Osteocyte (in vitro differentiated cells): ENCODE measurements around the gene TRMO. TPM values are rescaled to one million over a fixed set of nuclear protein-coding genes. Genes with fewer than 3 reads are reported as not detected.

Experiments
- DNase-seq: peaks from one replicate; pipeline ENCODE4 v3.0.0; 2021; ENCODE audit warnings: mixed read lengths; ENCODE audit not compliant: unreplicated experiment; ENCODE audit errors: extremely low spot score
- H3K27ac Mint-ChIP-seq: one replicate; pipeline ENCODE4 v1.8.0; 2021; ENCODE audit warnings: mild to moderate bottlenecking, mixed read lengths; ENCODE audit not compliant: unreplicated experiment
- H3K27me3 Mint-ChIP-seq: one replicate; pipeline ENCODE4 v1.8.0; 2021; ENCODE audit warnings: mixed read lengths; ENCODE audit not compliant: unreplicated experiment
- H3K36me3 Mint-ChIP-seq: one replicate; pipeline ENCODE4 v1.8.0; 2021; ENCODE audit warnings: mixed read lengths; ENCODE audit not compliant: unreplicated experiment
- H3K4me1 Mint-ChIP-seq: one replicate; pipeline ENCODE4 v1.8.0; 2021; ENCODE audit warnings: mixed read lengths; ENCODE audit not compliant: unreplicated experiment
- H3K4me3 Mint-ChIP-seq: one replicate; pipeline ENCODE4 v1.8.0; 2021; ENCODE audit warnings: mild to moderate bottlenecking, moderate library complexity, mixed read lengths; ENCODE audit not compliant: unreplicated experiment
- H3K9me3 Mint-ChIP-seq: one replicate; pipeline ENCODE4 v1.8.0; 2021; ENCODE audit warnings: mixed read lengths; ENCODE audit not compliant: unreplicated experiment
- CTCF ChIP-seq: fragments of 200-600 bp; sonication (generic); IDR thresholded peaks from 2 replicates; pipeline ENCODE4 v1.5.0; 2021; ENCODE audit warnings: antibody characterized with exemption, mild to moderate bottlenecking, moderate library complexity
- total RNA-seq: library from RNA; stranded (reverse); gene quantifications from 2 replicates; pipeline ENCODE4 v1.2.1, GENCODE V29; 2021

The TRMO gene
- total RNA-seq, 1 donor from 2014 or later, result 10.6 TPM

- no peaks in the 10 kb centered on the region for H3K4me1 Mint-ChIP-seq
- peaks cover 79% of the 10 kb centered on the region for H3K27me3 Mint-ChIP-seq
- H3K4me3 Mint-ChIP-seq, result no peak within 1 kb of the TSS
- TF ChIP-seq CTCF, result no peak
- no peak within 1 kb of the TSS for H3K27ac Mint-ChIP-seq
- no peaks in the 10 kb centered on the region for H3K9me3 Mint-ChIP-seq
- DNase-seq, result no peak
- no peaks in the 10 kb centered on the region for H3K36me3 Mint-ChIP-seq
These were observed 15.9 kb upstream of the TRMO start, which contains the start of gene HEMGN for GRCh38 chr9:97938081-97938644. Gene HEMGN (minus strand): TSS chr9:97938172. CDS start chr9:97938136, 36 bp downstream.

GRCh38 chr9:97936998-97937397 lies 14.7 kb upstream of the TRMO start:
- Mint-ChIP-seq H3K9me3 (no peaks in the 10 kb centered on the region), H3K4me1 (no peaks in the 10 kb centered on the region), H3K36me3 (no peaks in the 10 kb centered on the region), H3K27me3 (peaks cover 79% of the 10 kb centered on the region), H3K27ac (no peak overlapping the region), H3K4me3 (no peak overlapping the region)
- DNase-seq, result no peak
- no peak for TF ChIP-seq CTCF

- no peak for DNase-seq
- H3K27me3 Mint-ChIP-seq, result peaks cover 83% of the 10 kb centered on the region
These were observed 13.0 kb upstream of the TRMO start for GRCh38 chr9:97935276-97935675.

GRCh38 chr9:97934321-97935115 lies 12.2 kb upstream of the TRMO start:
- Mint-ChIP-seq H3K4me3 (no peak overlapping the region), H3K27me3 (peaks cover 83% of the 10 kb centered on the region), H3K36me3 (no peaks in the 10 kb centered on the region), H3K4me1 (no peaks in the 10 kb centered on the region), H3K27ac (no peak overlapping the region), H3K9me3 (no peaks in the 10 kb centered on the region)
- DNase-seq, result no peak
- no peak for TF ChIP-seq CTCF

More at GRCh38 chr9:97935276-97935675, 13.0 kb upstream of the TRMO start:
- no peak for TF ChIP-seq CTCF
- Mint-ChIP-seq H3K9me3 (no peaks in the 10 kb centered on the region), H3K27ac (no peak overlapping the region), H3K4me3 (no peak overlapping the region), H3K4me1 (no peaks in the 10 kb centered on the region), H3K36me3 (no peaks in the 10 kb centered on the region)

GRCh38 chr9:97933297-97933998 lies 11.1 kb upstream of the TRMO start:
- no peaks in the 10 kb centered on the region for H3K9me3 Mint-ChIP-seq
- no peaks in the 10 kb centered on the region for H3K4me1 Mint-ChIP-seq
- no peak for TF ChIP-seq CTCF
- no peak for DNase-seq
- no peak overlapping the region for H3K4me3 Mint-ChIP-seq
- peaks cover 80% of the 10 kb centered on the region for H3K27me3 Mint-ChIP-seq
- H3K27ac Mint-ChIP-seq, result no peak overlapping the region
- no peaks in the 10 kb centered on the region for H3K36me3 Mint-ChIP-seq
